ENCODE data around the gene CNNM3.

GRCh38 chr2:96846825-96847224 is 30.8 kb downstream of the CNNM3 start:
- TF ChIP-seq CTCF (IDR thresholded peaks at IDR 0.05; ENCODE audit: low read depth, low read length) (no peak), EZH2phosphoT487 (IDR thresholded peaks at IDR 0.05; ENCODE audit: low read depth) (no peak)
